ENCODE results near the gene SLC29A3. TPM values are rescaled to one million over a fixed set of nuclear protein-coding genes. Genes with fewer than 3 reads are reported as not detected.

The SLC29A3 gene
- polyA plus RNA-seq, 1 of the 3 experiments (the other 2 are of a cell fraction): 3.8 TPM

GRCh38 chr10:71306979-71307378 lies 12.1 kb upstream of the SLC29A3 start:
- Histone ChIP-seq H3K36me3 (replicated peaks in 1 of 2; ENCODE audit: control insufficient read depth in 1 of 2, insufficient read depth in 2 of 2, low read length in 1 of 2) (peaks cover 0 to 13% of the 10 kb centered on the region in 2 experiments), H3K27ac (ENCODE audit: low read depth in 2 of 2, low read length in 1 of 2) (no peak overlapping the region), H3K4me3 (ENCODE audit: low read depth in 2 of 2, low read length in 1 of 2) (no peak overlapping the region), H3K9ac (no peak overlapping the region), H3K27me3 (ENCODE audit: insufficient read depth) (no peaks in the 10 kb centered on the region), H3K4me1 (ENCODE audit: control insufficient read depth in 1 of 2, insufficient read depth in 2 of 2, low read depth in 1 of 2, low read length in 1 of 2) (no peaks in the 10 kb centered on the region), H4K20me1 (ENCODE audit: insufficient read depth) (peaks cover 6% of the 10 kb centered on the region; the same call in 1 of the 2 replicates), H3K79me2 (ENCODE audit: insufficient read depth) (no peaks in the 10 kb centered on the region), H3K4me2 (no peak overlapping the region), H2AFZ (ENCODE audit: low read depth) (no peak overlapping the region), H3K9me2 (no peaks in the 10 kb centered on the region), H3F3A (replicated peaks; ENCODE audit: insufficient read depth) (peaks cover 9% of the 10 kb centered on the region), H3K9me3 (no peaks in the 10 kb centered on the region)
- TF ChIP-seq EZH2phosphoT487 (IDR thresholded peaks at IDR 0.05; ENCODE audit: borderline replicate concordance, low read depth) (no peak), CHD2 (IDR thresholded peaks at IDR 0.05; ENCODE audit: low read length, partially characterized antibody) (no peak), GATA2 (CRISPR knock-in tag; IDR thresholded peaks at IDR 0.05) (no peak), USF1 (IDR thresholded peaks at IDR 0.05; ENCODE audit: borderline replicate concordance, low read depth) (no peak), REST (IDR thresholded peaks at IDR 0.05; ENCODE audit: low read depth, low read length) (no peak), FOXJ3 (CRISPR knock-in tag; IDR thresholded peaks at IDR 0.05) (no peak), ZBTB33 (IDR thresholded peaks at IDR 0.05; ENCODE audit: borderline replicate concordance, low read depth) (no peak), TCF12 (IDR thresholded peaks at IDR 0.05) (no peak), USF2 (IDR thresholded peaks at IDR 0.05; ENCODE audit: borderline replicate concordance, low read depth, low read length) (no peak), NFIC (IDR thresholded peaks at IDR 0.05; ENCODE audit: borderline replicate concordance) (no peak), JUND (IDR thresholded peaks at IDR 0.05) (no peak), SMC3 (IDR thresholded peaks at IDR 0.05; ENCODE audit: low read depth, low read length) (no peak)
- 100% methylated on average over 2 of the region's 3 CpGs for WGBS (ENCODE audit: low lambda C conversion rate)
- ChIA-PET CTCF (interaction anchor here (0.8 to 4.2 kb wide), 2 partner anchors 11 to 264 kb away, joined by 4 to 28 read pairs; partner anchors contain the start of gene SLC29A3), POLR2A (no interaction called here)
- DNase-seq: no peak

Measured in SK-N-SH (cell line).